OCI-M2 (cell line): ENCODE results near the gene EIF4EBP2.

Experiments used
- DNase-seq: peaks from one replicate; lab custom pipeline; 2025; ENCODE audit not compliant: unreplicated experiment; lab: John Stamatoyannopoulos, UW

EIF4EBP2 gene

DNA sequence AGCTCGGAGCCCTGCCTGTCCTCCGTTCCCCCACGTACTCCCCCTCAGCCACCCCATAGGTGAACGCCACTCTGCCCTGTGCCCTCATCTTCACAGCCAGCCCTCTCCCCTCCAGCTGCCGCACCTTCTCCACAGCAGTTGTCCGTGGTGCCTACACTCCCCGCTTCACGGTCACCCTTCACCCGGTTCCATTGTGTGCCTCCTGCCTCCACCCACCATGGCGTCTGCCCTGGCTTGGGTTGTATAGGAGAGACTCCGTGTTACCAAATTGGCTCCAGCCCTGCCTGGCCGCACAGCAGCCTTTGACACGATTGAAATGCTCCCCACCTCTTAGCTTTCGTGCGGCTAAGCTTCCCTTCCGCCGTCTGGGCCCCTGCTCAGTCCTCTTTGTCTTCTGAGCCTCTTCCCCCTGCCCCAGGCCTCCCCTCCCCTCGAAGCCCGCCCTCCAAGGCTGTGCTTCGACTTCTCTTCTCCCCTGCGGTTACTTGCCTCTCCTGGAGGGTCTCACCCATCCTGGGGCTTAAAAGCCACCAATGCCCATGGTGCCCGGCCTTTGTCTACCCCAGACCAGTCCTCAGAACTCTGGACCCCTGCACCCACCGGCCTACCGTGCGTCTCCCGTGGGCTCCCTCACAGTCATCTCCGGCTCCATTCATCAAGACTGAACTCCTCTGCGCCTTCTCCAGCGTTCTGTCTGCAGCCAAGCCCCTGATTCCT lies 56.0 kb downstream of the EIF4EBP2 start:
- no peak for DNase-seq

DNA sequence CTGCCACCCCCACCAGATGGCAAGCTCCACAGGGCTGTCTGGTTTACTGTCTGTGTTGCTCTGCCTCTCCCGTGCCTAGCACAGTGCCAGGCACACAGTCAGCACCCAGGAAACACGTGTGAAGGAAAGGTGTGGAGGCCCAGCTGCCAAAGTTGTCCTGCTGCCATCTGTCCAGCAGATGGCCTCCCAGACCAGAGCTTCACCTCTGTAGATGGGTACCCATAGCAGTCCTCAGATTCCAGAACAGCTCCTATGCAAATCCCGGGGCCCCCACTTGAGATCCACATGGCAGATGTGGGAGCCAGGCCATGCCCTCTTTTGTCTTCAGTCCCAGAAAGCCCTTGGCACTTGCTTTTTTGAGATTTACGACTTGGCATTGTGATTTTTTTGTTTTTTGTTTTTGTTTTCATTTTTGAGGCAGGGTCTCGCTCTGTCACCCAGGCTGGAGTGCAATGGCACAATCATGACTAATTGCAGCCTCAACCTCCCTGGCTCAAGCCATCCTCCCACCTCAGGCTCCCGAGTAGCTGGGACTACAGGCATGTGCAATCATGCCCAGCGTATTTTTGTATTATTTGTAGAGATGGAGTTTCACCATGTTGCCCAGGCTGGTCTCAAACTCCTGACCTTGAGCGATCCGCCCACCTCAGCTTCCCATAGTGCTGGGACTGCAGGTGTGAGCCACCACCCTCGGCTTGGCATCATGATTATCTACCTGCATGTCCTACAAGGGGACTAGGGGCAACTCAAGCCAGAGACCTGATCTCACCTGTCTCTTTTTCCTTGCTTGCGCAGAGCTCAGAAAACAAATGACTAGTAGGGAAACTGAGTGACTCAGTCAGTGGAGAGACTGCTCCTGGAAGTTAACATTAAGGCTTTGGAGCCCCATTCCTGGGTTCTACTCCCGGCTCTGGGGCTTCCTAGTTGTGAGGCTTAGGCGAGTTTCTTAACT lies 57.7 kb downstream of the EIF4EBP2 start:
- DNase-seq: no peak

DNA sequence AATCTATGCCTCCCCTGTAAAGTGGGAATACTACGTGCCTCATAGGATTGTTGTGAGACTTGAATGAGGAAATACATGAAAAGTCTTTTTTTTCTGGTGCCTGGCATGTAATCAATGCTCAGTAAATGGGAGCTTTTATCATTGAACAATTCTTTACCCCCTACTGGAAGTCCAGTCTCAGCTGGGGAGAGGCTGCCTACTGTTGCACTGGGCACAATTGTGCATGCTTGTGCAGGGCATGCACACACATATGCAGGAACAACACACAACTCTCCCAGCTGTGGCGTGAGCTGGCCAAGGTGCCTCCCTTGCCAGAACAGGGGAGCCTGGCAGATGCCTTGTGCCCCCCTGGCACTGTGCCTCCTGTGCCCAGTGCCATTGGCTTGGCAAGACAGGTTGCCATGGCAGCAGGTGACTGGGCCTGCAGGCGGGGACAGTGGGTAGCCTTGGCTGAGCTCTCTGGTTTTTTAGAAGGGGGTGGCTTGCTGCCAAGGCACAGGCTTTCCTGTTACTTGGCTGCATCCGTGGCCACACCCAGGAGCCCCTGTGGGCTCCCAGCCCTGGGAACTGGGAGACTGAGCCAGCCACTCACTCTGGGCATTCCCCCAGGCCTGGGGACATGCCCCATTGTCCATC lies 58.5 kb downstream of the EIF4EBP2 start:
- DNase-seq: no peak

DNA sequence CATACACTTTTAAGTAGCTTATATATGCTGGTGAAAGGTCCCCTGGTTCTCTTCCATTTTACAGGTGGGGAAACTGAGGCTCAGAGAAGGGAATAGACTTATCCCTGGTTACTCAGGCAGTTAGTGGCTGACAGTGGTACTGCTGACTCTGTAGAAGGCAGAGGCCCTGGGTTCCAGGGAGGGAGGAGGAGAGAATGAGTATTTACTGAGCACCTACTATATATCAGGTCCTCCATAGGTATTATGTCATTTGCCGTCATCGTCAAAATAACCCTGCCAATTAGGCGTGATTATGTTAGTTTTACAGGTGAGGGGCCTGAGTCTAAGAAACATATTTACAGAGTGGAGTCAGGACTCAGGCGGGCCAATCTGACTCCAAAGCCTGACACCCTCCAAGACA lies 61.3 kb downstream of the EIF4EBP2 start:
- DNase-seq: no peak

DNA sequence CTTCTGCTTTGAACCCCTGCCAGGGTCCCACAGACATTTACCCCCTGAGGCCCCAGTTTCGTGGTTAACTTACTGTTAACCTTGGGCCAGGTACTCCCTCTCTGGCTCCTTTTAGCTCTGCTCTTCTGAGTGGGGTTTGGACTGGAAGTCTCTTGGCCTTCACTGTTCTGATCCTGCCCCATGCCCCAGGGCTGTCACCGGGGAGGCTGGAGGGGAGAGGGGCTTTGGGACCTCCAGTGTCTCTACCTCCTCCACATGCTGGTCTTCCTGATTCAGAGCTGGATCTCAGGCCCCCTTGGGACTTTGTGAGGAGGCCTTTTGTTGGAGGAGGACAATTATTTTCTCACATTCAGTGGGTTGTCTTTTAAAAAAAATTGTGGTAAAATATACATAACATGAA lies 61.9 kb downstream of the EIF4EBP2 start:
- DNase-seq: no peak

DNA sequence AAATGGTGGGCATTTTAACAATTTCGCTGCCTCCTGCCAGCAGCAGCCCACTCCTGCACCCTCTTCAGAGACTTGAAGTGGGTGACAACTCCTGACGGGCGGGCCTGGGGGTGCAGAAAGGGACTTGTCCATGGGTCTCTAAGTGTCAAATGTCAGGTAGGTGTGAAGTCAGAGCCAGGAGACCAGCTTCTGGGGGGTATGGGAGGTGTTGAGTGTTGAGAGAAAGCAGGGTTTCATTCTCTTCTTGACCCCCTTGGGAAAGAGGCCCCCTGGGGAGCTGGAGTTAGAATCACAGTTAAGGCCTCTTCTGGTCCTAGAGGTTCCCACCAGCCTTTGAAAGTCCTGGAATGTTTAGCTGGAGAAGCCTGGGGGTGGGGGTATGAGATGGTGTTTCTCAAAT lies 63.0 kb downstream of the EIF4EBP2 start:
- no peak for DNase-seq

DNA sequence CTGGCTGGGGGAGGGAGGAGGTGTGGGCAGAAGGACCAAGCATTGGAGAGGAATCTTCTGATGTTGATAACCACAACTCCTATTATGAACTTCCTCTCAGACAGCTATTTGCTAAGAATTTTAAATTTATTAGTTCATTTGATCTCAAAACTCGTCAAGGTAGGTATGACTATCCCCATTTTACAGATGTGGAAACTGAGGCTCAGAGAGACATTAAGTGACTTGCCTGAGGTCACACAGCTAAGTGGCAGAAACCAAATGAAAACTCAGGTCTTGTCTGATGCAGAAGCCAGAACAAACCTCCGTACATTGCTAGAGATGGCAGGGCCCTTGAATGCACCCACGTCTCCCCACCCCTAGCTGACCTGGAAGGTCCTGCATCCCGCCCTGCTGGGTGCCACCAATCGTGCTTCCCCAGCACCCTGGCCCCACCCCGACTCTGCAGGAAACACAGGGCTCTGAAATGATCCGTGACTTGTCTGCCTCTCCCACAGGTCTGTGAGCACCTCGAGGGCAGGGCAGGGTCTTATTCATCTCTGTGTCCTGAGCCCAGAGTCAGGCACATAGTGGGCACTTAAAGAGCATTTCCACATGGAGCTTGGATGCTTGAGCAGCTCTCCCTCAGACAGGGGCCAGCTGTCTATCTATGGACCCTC lies 69.0 kb downstream of the EIF4EBP2 start:
- DNase-seq: no peak

DNA sequence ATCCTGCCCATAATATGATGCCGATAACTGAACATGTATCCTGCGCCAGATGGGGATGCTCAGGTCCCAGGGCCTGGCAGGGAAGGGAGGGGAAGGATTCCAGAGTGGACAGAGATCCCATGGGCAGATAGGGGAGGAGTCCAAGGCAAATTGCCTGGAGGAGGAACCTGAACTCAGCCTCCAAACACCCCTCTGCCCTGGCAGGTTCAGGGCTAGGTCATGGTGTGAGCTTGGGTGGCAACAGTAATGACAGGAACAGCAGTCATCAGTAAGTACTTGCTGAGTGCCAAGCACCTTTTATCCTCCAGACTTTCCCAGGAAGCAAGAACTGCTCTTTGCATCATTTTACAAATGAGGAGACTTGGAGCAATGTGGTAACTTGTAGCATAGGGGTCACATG lies 70.8 kb downstream of the EIF4EBP2 start:
- DNase-seq: no peak

DNA sequence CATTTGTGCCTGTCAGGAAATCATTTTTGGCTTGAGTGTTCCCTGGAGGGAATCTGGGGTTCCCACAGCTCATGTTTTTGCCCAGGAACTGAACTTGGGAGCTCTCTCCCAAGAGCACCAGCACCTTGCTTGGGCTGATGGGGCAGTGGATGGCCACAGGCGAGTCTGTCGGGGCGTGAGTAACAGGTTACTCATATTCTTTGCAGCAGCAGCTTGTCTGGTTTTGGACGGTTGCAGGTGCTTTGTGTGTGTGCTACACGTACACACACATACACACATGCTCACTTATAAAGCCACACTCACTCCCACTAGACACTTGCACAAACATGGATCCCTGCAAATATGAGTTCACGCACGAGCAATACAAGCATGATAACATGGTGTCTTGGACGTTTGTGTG lies 71.7 kb downstream of the EIF4EBP2 start:
- DNase-seq: no peak

DNA sequence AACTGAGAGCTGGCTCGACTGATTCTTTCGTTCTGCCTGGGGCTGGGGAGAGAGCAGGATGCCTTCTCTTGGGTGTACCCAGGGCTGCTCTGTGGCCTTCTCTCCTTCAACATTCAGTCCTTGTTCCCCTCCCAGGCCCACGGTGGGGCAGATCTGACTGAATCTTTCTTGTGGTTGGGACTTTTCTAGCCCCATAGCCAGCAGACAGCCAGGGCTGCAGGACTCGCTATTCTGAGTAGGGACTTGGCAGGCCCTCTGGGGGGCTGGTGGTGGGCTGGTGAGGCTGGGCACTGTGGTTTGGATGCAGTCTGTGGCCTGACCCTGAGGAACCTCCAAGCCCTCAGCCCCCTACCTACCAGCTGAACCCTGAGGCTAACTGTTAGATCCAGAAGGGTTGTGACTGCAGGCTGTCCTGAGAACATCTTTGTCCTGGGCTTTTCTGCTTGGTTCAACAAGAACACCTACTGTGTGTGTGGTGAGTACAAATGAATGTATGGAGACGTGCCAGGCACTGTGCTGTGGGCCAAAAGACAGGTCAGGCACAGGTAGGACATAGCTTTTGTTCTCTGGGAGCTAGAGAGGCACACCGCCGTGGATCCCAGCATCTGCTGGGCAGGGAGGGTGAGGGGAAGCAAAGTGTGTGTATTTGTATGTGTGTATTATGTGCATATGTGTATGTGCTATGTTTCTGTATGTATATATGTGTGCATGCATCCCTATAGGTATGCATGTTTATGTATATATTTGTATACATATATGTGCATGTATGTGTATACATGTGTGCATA lies 72.5 kb downstream of the EIF4EBP2 start:
- no peak for DNase-seq

DNA sequence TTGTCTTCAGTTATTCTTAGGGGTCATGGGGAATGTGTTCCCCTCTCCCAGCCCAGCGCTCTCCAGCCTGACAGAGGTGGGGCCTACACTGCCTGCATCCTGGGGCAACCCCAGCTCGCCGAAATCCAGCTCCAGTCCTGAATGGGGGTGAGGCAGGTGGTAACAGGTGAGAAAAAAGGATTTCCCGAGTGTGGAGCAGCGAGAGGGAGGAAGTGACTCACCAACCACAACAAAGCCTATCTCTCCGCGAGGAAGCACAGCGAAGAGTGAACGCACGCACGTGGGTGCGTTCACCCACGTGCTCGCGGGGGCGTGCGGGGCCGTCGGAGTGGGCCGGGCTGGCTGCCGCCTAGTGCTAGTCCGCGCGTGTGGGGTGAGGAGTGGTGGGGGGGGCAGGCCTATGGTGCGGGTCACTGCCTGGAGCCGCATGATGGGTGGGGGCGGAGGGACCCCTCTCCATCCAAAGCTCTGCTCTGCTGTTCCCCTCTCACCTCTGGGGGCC lies 73.8 kb downstream of the EIF4EBP2 start:
- no peak for DNase-seq
